Measurements from ENCODE around the gene POLR3A.
A peak's percentile ranks its signal among the peaks of the same experiment; 100 is the strongest.

POLR3A gene

DNA sequence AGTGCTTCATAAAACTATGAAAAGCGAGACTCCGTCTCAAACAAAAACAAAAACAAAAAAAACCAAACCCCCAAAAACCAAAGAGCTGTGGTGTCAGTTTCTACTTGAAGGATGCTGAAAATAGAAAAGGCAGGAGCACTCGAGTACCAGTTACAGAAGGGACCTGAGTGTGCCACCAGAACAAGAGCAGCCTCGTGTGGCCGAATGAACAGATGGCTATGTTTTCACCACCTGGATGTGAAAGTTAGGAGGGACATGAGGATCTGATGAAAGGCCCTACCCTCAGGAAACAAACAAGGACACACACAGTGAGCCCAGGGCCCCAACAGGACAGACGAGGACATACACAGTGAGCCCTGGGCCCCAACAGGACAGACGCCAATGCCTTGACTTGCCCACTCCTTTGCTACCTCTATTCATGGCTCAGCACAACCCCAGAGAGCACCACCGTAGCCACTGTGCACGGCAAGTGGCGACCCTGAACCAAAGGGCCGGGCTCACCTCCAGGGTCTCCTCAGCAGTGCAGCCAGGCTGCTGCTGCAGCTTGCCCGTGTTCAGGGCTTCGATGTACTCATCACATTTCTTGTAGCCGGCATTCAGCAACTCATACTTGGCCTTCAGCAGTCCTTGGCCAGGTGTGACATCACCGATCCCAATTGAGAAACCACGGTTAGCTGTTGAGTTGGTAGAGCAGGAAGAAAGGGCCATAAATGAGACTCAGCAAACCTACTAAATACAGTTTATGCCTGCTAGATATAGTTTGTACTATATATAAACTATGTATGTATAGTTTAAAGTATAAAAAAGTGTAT is 24.9 kb downstream of the POLR3A start:
- no peak for DNase-seq
- no peak overlapping the region for H3K14ac ChIP-seq (ENCODE audit: low read length)
- H4K12ac ChIP-seq (ENCODE audit: low read depth, low read length): no peak overlapping the region
- H2BK5ac ChIP-seq (ENCODE audit: low read depth, low read length, poor library complexity): no peak overlapping the region
- no peak overlapping the region for H3K4me2 ChIP-seq (ENCODE audit: low read length)
- no peak overlapping the region for H3K4me3 ChIP-seq (ENCODE audit: low read depth, low read length)
- no peak overlapping the region for H3K23ac ChIP-seq (ENCODE audit: low read length)
- WGBS (ENCODE audit: extremely low coverage, insufficient coverage, insufficient read length): no CpG with 5 or more reads among the region's 16 CpGs
- no peak overlapping the region for H3K4ac ChIP-seq (ENCODE audit: low read depth, low read length)
- H4K8ac ChIP-seq (ENCODE audit: low read depth, low read length): no peak overlapping the region
- no peaks in the 10 kb centered on the region for H3K9me3 ChIP-seq (ENCODE audit: insufficient read depth, low read depth, low read length)
- no peak overlapping the region for H3K27ac ChIP-seq (ENCODE audit: low read depth, low read length)
- H2AK5ac ChIP-seq (ENCODE audit: low read length): no peak overlapping the region
- H3K27me3 ChIP-seq (ENCODE audit: insufficient read depth, low read length): no peaks in the 10 kb centered on the region
- no peak overlapping the region for H2BK120ac ChIP-seq (ENCODE audit: insufficient read depth, low read length, poor library complexity)
- H4K91ac ChIP-seq (ENCODE audit: low read depth, low read length): no peak overlapping the region
- H2BK12ac ChIP-seq (ENCODE audit: low read length): no peak overlapping the region
- H3K9ac ChIP-seq (ENCODE audit: low read length): no peak overlapping the region
- no peaks in the 10 kb centered on the region for H3K79me1 ChIP-seq (ENCODE audit: low read length)
- H3K18ac ChIP-seq (ENCODE audit: low read length): no peak overlapping the region
- peaks cover 47 to 62% of the 10 kb centered on the region in 2 experiments for H3K36me3 ChIP-seq (ENCODE audit: control insufficient read depth in 1 of 2, insufficient read depth in 2 of 2, low read length in 2 of 2)
- no peak overlapping the region for H2AFZ ChIP-seq (ENCODE audit: insufficient read depth, low read length, poor library complexity)
- H3K79me2 ChIP-seq (ENCODE audit: control insufficient read depth, insufficient read depth, low read length, poor library complexity): no peaks in the 10 kb centered on the region
- no peaks in the 10 kb centered on the region for H3K4me1 ChIP-seq (ENCODE audit: control insufficient read depth in 1 of 2, insufficient read depth in 2 of 2, low read length in 2 of 2)

DNA sequence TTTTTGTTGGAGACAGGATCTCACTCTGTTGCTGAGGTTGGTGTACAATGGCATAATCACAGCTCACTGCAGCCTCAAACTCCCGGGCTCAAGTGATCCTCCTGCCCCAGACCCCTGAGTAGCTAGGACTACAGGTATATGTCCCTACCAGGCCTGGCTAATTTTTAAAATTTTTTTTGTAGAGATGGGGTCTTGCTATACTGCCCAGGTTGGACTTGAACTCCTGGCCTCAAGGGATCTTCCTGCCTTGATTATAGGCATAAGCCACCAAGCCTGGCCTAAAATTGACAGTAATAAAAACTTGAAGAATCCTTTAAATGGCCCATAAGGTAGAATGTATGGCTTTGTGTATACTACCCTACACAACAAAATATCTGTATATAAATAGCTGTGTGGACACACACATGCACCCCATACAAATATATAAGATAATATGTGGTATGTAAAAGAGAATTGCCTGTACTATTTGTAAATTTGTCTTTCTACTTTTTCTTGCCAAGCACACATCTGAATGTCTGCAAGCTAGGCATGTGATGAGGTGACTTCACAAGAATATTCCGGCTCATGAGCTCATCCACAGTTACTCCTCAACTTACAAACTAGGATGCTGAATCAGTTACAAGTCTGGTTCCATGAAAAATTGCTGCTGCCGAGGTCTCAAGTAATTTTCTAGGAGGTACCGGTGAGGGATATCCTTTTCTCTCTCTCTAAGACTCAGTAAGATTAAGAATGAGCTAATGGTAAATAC is 26.6 kb downstream of the POLR3A start:
- Histone ChIP-seq H3K27me3 (ENCODE audit: insufficient read depth, low read length) (no peaks in the 10 kb centered on the region), H3K79me1 (ENCODE audit: low read length) (no peaks in the 10 kb centered on the region), H3K9ac (ENCODE audit: low read length) (no peak overlapping the region), H3K4me1 (ENCODE audit: control insufficient read depth in 1 of 2, insufficient read depth in 2 of 2, low read length in 2 of 2) (no peaks in the 10 kb centered on the region), H3K14ac (ENCODE audit: low read length) (no peak overlapping the region), H3K18ac (ENCODE audit: low read length) (no peak overlapping the region), H3K79me2 (ENCODE audit: control insufficient read depth, insufficient read depth, low read length, poor library complexity) (no peaks in the 10 kb centered on the region), H2AFZ (ENCODE audit: insufficient read depth, low read length, poor library complexity) (no peak overlapping the region), H3K4me2 (ENCODE audit: low read length) (no peak overlapping the region), H2BK5ac (ENCODE audit: low read depth, low read length, poor library complexity) (no peak overlapping the region), H4K12ac (ENCODE audit: low read depth, low read length) (no peak overlapping the region), H2AK5ac (ENCODE audit: low read length) (no peak overlapping the region), H2BK120ac (ENCODE audit: insufficient read depth, low read length, poor library complexity) (no peak overlapping the region), H3K23ac (ENCODE audit: low read length) (no peak overlapping the region), H3K36me3 (ENCODE audit: control insufficient read depth in 1 of 2, insufficient read depth in 2 of 2, low read length in 2 of 2) (peaks cover 42 to 55% of the 10 kb centered on the region in 2 experiments), H3K9me3 (ENCODE audit: insufficient read depth, low read depth, low read length) (no peaks in the 10 kb centered on the region), H3K27ac (ENCODE audit: low read depth, low read length) (no peak overlapping the region), H2BK12ac (ENCODE audit: low read length) (no peak overlapping the region), H3K4me3 (ENCODE audit: low read depth, low read length) (no peak overlapping the region), H4K91ac (ENCODE audit: low read depth, low read length) (no peak overlapping the region), H4K8ac (ENCODE audit: low read depth, low read length) (no peak overlapping the region), H3K4ac (ENCODE audit: low read depth, low read length) (no peak overlapping the region)
- DNase-seq: no peak
- no CpG with 5 or more reads among the region's 4 CpGs for WGBS (ENCODE audit: extremely low coverage, insufficient coverage, insufficient read length)

GRCh38 chr10:78000956-78001472 is 28.3 kb downstream of the POLR3A start:
- Histone ChIP-seq H3K27ac (ENCODE audit: low read depth, low read length) (no peak overlapping the region), H2BK120ac (ENCODE audit: insufficient read depth, low read length, poor library complexity) (no peak overlapping the region), H4K91ac (ENCODE audit: low read depth, low read length) (no peak overlapping the region), H2BK12ac (ENCODE audit: low read length) (no peak overlapping the region), H3K79me2 (ENCODE audit: control insufficient read depth, insufficient read depth, low read length, poor library complexity) (no peaks in the 10 kb centered on the region), H3K14ac (ENCODE audit: low read length) (no peak overlapping the region), H2AK5ac (ENCODE audit: low read length) (no peak overlapping the region), H4K8ac (ENCODE audit: low read depth, low read length) (no peak overlapping the region), H3K4ac (ENCODE audit: low read depth, low read length) (no peak overlapping the region), H3K9ac (ENCODE audit: low read length) (no peak overlapping the region), H3K18ac (ENCODE audit: low read length) (no peak overlapping the region), H3K27me3 (ENCODE audit: insufficient read depth, low read length) (no peaks in the 10 kb centered on the region), H2BK5ac (ENCODE audit: low read depth, low read length, poor library complexity) (no peak overlapping the region), H3K4me1 (ENCODE audit: control insufficient read depth in 1 of 2, insufficient read depth in 2 of 2, low read length in 2 of 2) (no peaks in the 10 kb centered on the region), H4K12ac (ENCODE audit: low read depth, low read length) (no peak overlapping the region), H2AFZ (ENCODE audit: insufficient read depth, low read length, poor library complexity) (no peak overlapping the region), H3K9me3 (ENCODE audit: insufficient read depth, low read depth, low read length) (no peaks in the 10 kb centered on the region), H3K4me3 (ENCODE audit: low read depth, low read length) (no peak overlapping the region), H3K36me3 (ENCODE audit: control insufficient read depth in 1 of 2, insufficient read depth in 2 of 2, low read length in 2 of 2) (peaks cover 38 to 46% of the 10 kb centered on the region in 2 experiments), H3K79me1 (ENCODE audit: low read length) (no peaks in the 10 kb centered on the region), H3K4me2 (ENCODE audit: low read length) (no peak overlapping the region), H3K23ac (ENCODE audit: low read length) (peak overlapping the region; percentile 69)
- no CpG with 5 or more reads among the region's 6 CpGs for WGBS (ENCODE audit: extremely low coverage, insufficient coverage, insufficient read length)
- DNase-seq: no peak

DNA sequence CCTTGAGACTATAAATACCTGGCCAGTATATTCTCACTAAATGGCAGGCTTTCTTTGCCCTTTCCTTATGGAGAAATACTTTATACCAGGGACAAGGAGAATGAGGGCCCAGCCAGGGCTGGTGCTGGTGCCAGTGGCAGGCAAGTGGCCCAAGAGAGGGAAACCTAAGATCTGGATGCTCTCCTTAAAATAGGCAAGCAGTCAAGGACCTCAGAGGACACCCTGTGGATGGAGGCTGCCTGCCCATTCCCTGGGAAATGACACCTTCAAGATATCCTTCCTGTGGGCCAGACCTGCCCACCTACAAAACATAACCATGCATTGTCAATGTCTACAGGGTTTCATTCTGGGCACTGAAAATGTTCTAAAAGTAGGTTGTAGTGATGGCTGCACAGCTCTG is 29.1 kb downstream of the POLR3A start:
- H2BK120ac ChIP-seq (ENCODE audit: insufficient read depth, low read length, poor library complexity): no peak overlapping the region
- no peak overlapping the region for H2AFZ ChIP-seq (ENCODE audit: insufficient read depth, low read length, poor library complexity)
- H3K18ac ChIP-seq (ENCODE audit: low read length): no peak overlapping the region
- H4K91ac ChIP-seq (ENCODE audit: low read depth, low read length): no peak overlapping the region
- no peak overlapping the region for H4K8ac ChIP-seq (ENCODE audit: low read depth, low read length)
- no peak overlapping the region for H3K9ac ChIP-seq (ENCODE audit: low read length)
- no peak overlapping the region for H3K27ac ChIP-seq (ENCODE audit: low read depth, low read length)
- no peak for DNase-seq
- no peak overlapping the region for H3K4me3 ChIP-seq (ENCODE audit: low read depth, low read length)
- H3K36me3 ChIP-seq (ENCODE audit: control insufficient read depth in 1 of 2, insufficient read depth in 2 of 2, low read length in 2 of 2): peaks cover 37 to 42% of the 10 kb centered on the region in 2 experiments
- H3K4me1 ChIP-seq (ENCODE audit: control insufficient read depth in 1 of 2, insufficient read depth in 2 of 2, low read length in 2 of 2): no peaks in the 10 kb centered on the region
- no peaks in the 10 kb centered on the region for H3K27me3 ChIP-seq (ENCODE audit: insufficient read depth, low read length)
- no peaks in the 10 kb centered on the region for H3K79me2 ChIP-seq (ENCODE audit: control insufficient read depth, insufficient read depth, low read length, poor library complexity)
- no peaks in the 10 kb centered on the region for H3K9me3 ChIP-seq (ENCODE audit: insufficient read depth, low read depth, low read length)
- no peak overlapping the region for H2BK12ac ChIP-seq (ENCODE audit: low read length)
- H3K79me1 ChIP-seq (ENCODE audit: low read length): no peaks in the 10 kb centered on the region
- H2AK5ac ChIP-seq (ENCODE audit: low read length): no peak overlapping the region
- no peak overlapping the region for H3K14ac ChIP-seq (ENCODE audit: low read length)
- H3K4me2 ChIP-seq (ENCODE audit: low read length): no peak overlapping the region
- no peak overlapping the region for H2BK5ac ChIP-seq (ENCODE audit: low read depth, low read length, poor library complexity)
- no peak overlapping the region for H3K4ac ChIP-seq (ENCODE audit: low read depth, low read length)
- H4K12ac ChIP-seq (ENCODE audit: low read depth, low read length): no peak overlapping the region
- no peak overlapping the region for H3K23ac ChIP-seq (ENCODE audit: low read length)

All from trophoblast cell (in vitro differentiated cells and primary cell).